Measurements from ENCODE around the gene MTHFD1L.

Gene MTHFD1L

DNA sequence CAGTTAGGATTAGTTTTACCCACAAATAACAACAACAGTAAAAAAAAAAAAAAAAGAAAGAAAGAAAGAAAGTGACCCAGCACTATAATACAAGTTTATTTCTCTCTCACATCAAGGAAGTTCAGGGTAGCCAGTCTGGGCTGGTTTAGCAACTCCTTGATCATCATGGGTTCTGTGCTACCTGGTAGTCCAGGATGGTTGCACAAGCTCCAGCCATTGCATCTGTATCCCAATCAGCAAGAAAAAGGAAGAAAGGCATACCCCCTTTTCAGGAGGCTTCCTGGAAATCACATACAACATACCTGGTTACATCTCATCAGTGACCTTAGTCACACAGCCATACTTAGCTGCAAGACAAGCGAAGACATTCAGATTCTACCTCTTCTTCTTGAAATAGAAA, 128.5 kb downstream of the MTHFD1L start:
- DNase-seq = no peak

GRCh38 chr6:150996968-150997367, 131.5 kb downstream of the MTHFD1L start:
- no peak for DNase-seq

DNA sequence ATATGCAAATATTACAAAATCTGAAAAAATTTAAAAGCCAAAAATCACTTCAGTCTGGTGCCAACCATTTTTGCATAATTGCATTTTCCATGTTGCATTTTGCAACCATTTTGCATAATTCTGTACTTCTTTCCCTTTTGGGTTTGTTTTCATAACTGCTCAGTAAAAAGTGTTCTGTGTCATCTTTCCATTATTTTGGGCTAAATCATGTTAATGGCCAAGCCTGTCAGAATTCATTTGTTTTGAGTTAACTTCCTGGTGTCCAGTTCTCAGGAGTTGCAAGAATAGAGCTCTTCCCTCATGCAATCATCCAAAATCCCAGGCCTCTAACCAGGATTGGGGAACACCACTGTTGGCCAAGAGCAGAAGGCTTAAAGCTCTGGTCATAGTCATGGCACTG, 133.6 kb downstream of the MTHFD1L start:
- DNase-seq = no peak

DNA sequence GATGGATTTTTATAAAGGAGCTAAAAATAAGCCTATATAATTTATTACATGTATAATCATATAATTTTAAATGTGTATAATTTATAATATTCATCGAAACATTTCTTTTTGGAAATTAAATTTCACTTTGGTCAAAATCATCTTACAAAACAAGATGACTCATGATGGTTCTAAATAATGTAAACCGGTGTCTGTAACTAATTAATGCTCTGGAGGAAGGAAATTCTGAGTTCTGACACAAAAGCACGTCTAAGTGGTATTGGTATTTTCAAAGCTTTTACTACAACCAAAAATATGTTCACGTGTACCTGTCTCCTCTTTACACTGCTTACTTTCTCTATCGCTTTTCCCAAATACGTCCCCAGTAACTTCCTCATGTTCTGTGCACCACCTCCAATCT, 134.1 kb downstream of the MTHFD1L start:
- no peak for DNase-seq

DNA sequence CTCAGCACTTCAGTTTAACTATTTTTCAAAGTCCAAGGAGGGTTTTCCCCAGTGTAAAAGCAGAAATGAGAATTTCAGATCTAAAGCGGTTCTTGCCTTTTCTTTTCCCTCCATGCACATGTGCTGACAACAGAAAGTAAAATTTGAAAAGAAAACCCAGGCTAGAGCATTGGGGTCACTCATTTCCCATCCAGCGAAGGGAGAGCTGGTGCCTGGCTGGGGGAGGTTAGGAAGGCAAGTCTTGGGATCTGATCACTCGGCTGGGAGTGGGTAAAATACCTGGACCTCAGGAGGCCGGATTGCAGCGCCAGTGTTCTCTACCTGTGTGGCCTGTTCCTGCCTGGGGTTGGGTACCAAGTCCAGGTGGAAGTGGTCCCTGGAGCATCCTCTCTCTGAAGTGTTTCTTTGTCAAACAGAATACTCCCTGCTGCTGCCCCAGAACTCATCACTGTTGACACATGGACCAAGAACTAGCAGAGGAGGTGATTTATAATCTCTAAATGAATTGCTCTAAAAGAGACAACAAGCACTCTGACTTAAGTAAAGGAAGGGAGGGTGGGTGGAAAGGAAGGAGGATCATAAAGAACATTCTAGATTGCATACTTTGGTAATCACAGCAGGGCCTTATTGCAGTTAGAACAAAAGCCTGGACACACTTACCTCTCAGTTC, 136.0 kb downstream of the MTHFD1L start:
- DNase-seq = no peak

DNA sequence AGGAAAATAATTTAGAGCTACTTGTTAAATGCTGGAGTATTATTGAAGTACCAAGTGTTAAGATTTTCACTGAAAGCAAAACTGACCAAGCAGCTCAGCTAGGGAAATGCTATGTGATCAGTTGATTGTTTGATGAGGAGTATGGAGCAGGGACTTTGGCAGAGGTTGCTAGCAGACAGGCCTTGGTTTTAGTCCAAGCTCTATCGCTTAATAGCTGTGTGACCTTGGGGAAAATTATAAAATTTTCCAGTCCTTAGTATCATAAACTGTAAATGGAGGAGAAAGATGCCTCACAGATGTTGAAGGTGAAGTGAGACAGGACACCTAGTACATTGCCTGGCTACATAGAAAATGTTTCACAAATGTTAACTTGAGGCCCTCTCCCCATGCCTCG, 136.6 kb downstream of the MTHFD1L start:
- DNase-seq = no peak

GRCh38 chr6:151002491-151002935, 137.0 kb downstream of the MTHFD1L start:
- DNase-seq = no peak

- DNase-seq = peak; percentile 97
Observed at GRCh38 chr6:151004383-151005024, 139.0 kb downstream of the MTHFD1L start.

GRCh38 chr6:151005164-151005563, 139.7 kb downstream of the MTHFD1L start:
- DNase-seq = peak; percentile 67

DNA sequence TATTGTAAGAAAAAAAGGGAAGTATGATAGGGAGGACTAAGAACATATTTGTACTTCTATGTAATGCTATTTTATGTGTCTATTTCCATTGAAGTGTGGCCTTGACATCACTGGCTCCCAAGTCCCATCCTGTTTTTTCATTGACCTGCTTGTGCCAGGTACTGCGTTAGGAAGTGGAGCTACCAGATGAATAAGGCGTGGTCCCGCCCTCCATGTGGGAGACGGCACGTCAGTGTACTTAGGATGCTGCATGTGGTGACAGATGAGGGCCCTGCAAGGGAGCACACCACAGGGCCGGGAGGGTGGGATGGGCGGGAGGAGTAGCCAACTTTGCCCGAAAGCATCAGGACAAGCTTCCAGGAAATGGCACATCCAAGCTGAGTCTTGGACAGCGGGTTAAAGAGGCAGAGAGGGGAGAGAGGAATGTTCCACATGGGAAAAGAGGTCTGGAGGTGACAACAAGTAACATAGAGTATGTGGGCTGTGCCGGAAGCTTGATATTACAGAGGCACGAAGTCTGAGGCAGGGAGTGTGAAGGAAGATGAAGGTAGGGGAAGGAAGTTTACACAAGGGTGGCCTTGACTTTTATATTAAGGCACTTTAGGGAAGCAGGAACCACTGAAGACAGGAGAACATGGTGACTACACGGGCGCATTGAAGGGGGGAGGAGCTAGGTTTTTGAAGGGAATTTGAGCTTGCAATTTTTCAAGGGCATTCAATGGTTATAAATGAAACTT, 140.6 kb downstream of the MTHFD1L start:
- DNase-seq = no peak

- no peak for DNase-seq
Observed at GRCh38 chr6:151007076-151007475, 141.6 kb downstream of the MTHFD1L start.

- no peak for DNase-seq
Observed at GRCh38 chr6:151007922-151008321, 142.4 kb downstream of the MTHFD1L start.

- DNase-seq = no peak
Observed at GRCh38 chr6:151008425-151008824, 142.9 kb downstream of the MTHFD1L start.

GRCh38 chr6:151009576-151009975, 144.1 kb downstream of the MTHFD1L start:
- DNase-seq = no peak

DNA sequence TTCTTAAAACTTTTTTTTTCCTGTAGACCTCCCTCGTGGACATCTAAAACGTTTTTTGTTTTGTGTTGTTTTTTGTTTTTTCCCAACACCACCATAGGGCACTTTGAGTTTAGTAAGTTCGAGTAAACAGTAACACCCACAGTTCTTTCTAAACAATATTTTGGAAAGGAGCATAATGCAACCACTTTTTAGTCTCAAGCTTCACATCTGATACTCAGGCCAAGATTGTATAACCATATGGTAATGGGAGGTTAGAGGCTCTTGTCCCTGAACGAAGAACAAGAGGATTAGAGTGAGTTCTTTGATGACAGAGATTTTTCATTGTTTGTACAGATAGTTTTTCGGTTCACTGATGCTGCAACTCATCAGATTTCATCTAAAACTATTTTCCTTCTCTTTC, 144.6 kb downstream of the MTHFD1L start:
- DNase-seq = no peak

GRCh38 chr6:151012321-151013294, 147.1 kb downstream of the MTHFD1L start:
- DNase-seq = no peak

GRCh38 chr6:151014404-151015100, 149.1 kb downstream of the MTHFD1L start:
- peak; percentile 87 for DNase-seq

DNA sequence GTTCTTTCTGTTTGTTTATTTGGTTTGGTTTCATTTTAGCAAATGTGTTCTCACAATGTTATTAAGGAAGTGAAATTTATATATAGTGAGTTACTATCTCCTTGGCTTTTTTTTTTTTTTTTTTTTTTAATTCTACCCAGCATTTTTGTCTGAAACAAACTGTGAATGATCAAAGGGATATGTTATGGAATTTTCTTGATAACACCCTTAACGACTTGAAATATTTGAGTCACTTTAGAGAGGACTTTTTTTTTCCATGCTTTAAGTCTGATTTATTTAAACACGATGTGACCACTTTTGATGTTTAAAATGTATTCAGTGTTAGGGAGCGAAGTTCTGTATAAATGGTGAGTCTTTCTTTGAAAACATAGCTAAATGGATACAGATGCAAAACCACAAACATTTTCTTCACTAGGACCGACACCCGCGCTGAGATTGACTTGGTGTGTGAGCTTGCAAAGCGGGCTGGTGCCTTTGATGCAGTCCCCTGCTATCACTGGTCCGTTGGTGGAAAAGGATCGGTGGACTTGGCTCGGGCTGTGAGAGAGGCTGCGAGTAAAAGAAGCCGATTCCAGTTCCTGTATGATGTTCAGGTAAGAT, 149.7 kb downstream of the MTHFD1L start:
- DNase-seq = no peak

DNA sequence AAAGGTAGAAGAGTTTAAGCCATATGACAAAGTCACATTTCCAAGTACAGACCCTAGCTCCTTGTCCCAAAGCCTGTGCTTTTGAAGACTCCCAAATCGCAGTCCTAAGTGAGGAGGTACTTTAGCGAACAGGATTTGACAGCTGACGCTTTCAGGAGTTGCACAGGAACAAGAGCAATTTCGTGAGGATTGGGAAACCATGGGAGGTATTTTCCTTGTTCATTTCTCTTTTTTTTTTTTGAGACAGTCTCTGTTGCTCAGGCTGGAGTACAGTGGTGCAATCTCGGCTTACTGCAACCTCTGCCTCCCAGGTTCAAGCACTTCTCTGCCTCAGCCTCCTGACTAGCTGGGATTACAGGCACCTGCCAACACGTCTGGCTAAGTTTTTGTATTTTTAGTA, 150.6 kb downstream of the MTHFD1L start:
- no peak for DNase-seq

- no peak for DNase-seq
Observed at GRCh38 chr6:151018046-151018445, 152.5 kb downstream of the MTHFD1L start.

DNA sequence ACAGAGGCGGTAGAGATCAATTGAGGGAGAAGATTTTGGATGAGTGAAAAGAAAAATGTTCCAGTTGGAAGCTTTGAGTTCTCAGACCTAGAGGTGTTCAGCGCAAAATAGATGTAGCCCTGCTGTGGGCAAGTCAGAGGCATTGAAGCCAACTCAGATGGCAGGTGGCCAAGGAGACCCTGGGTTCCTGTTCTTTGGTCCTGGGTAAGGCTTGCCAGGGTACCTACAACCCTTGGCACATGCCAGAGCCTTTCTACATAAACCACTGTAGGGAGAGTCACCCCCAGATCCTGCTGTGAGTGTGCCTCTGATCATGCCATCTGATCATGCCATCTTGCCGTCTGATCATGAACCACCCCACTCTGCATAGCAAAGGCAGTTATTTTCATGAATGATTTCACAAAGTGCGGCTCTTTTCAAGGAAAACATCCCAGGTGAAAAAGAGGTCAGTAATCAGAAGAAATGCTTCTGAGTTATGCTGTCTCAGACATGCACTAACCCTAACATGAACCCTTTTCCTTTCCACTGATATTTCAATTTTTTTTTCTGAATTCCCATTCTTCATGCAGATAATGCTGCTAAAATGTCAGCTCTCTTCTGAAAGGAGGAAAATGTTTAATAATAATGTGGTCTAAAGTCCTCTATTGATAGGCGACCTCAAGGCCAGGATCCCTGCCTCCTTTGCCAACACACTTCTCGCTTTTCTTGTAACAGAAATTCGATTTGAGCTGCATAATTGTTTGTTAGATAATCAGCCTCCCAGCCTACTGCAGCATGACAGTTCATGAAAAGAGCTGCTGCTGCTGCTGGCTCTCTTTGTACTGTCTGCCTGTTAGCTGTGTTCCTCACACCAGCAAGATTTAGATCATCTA, 153.6 kb downstream of the MTHFD1L start:
- DNase-seq = no peak
